A673 (cell line): ENCODE measurements around the gene ZNF335. TPM values are rescaled to one million over a fixed set of nuclear protein-coding genes. Genes with fewer than 3 reads are reported as not detected.

ENCODE experiments used
- BruUV-seq: library from RNA; stranded (reverse); fragments of 400-500 nt; replicated peaks from 2 replicates; lab custom pipeline; 2021; lab: Mats Ljungman, UMichigan
- CTCF ChIA-PET: fragments of 300-600 bp; sonication (Branson Sonifier 250); formaldehyde crosslinking; loops from one replicate; lab custom pipeline; 2022; ENCODE audit warnings: antibody characterized with exemption; lab: Charles Lee
- POLR2A ChIA-PET: fragments of 300-600 bp; sonication (Branson Sonifier 250); formaldehyde crosslinking; loops from one replicate; lab custom pipeline; 2022; ENCODE audit warnings: antibody characterized with exemption; ENCODE audit not compliant: low non-redundant PET; lab: Charles Lee
- DNase-seq: peaks from one replicate; pipeline ENCODE4 v3.0.0-alpha.2; 2015; ENCODE audit warnings: low spot score
- H3K27ac ChIP-seq: fragments of 200-600 bp; sonication (generic); 2 replicates; pipeline ENCODE4 v1.5.1; 2016; ENCODE audit warnings: mixed run types, low read depth, mild to moderate bottlenecking, mixed read lengths, antibody characterized with exemption, low read length; ENCODE audit not compliant: poor library complexity, severe bottlenecking
- H3K27me3 ChIP-seq: fragments of 200-600 bp; sonication (generic); replicated peaks from 2 replicates; pipeline ENCODE4 v1.6.1; 2017; ENCODE audit warnings: mixed run types, low read depth, mild to moderate bottlenecking, mixed read lengths, antibody characterized with exemption, low read length; ENCODE audit not compliant: insufficient read depth, poor library complexity
- H3K36me3 ChIP-seq: fragments of 200-600 bp; sonication (generic); 2 replicates; pipeline ENCODE4 v1.6.1; 2016; ENCODE audit warnings: mixed run types, mild to moderate bottlenecking, mixed read lengths, antibody characterized with exemption, low read length; ENCODE audit not compliant: insufficient read depth, poor library complexity, severe bottlenecking
- H3K4me1 ChIP-seq: fragments of 200-600 bp; sonication (generic); 2 replicates; pipeline ENCODE4 v1.6.1; 2017; ENCODE audit warnings: mixed run types, mild to moderate bottlenecking, mixed read lengths, antibody characterized with exemption, low read length; ENCODE audit not compliant: insufficient read depth, poor library complexity, severe bottlenecking
- H3K4me3 ChIP-seq: fragments of 200-600 bp; sonication (generic); 2 replicates; pipeline ENCODE4 v1.5.1; 2016; ENCODE audit warnings: low read depth, mixed run types, mild to moderate bottlenecking, mixed read lengths, low read length; ENCODE audit not compliant: poor library complexity, severe bottlenecking
- H3K9me3 ChIP-seq: fragments of 200-600 bp; sonication (generic); 2 replicates; pipeline ENCODE4 v1.6.1; 2016; ENCODE audit warnings: mixed run types, low read depth, mild to moderate bottlenecking, mixed read lengths, antibody characterized with exemption, low read length; ENCODE audit not compliant: poor library complexity, severe bottlenecking
- CTCF ChIP-seq: fragments of 300-800, 200-600 bp; sonication (generic); conservative IDR thresholded peaks from 2 replicates; pipeline ENCODE4 v1.5.1; 2017; ENCODE audit warnings: low read depth, mild to moderate bottlenecking, antibody characterized with exemption, low read length, moderate library complexity, mixed read lengths
- EZH2 ChIP-seq: fragments of 200-600 bp; sonication (generic); IDR thresholded peaks from 2 replicates; pipeline ENCODE4 v1.6.1; 2017; ENCODE audit warnings: borderline replicate concordance, low read depth, mild to moderate bottlenecking, mixed read lengths, antibody characterized with exemption, low read length; ENCODE audit not compliant: poor library complexity, severe bottlenecking
- intact Hi-C: fragments of 100-400 bp; cut with micrococcal nuclease; formaldehyde crosslinking; loops from one replicate; pipeline ENCODE4 v1.10.0; 2022; ENCODE audit not compliant: unreplicated experiment
- total RNA-seq: library from RNA; stranded (reverse); gene quantifications from 2 replicates; pipeline ENCODE4 v1.2.3, GENCODE V29; 2021

ZNF335 gene
- total RNA-seq, 1 experiment from 2014 or later = 31.9 TPM

DNA sequence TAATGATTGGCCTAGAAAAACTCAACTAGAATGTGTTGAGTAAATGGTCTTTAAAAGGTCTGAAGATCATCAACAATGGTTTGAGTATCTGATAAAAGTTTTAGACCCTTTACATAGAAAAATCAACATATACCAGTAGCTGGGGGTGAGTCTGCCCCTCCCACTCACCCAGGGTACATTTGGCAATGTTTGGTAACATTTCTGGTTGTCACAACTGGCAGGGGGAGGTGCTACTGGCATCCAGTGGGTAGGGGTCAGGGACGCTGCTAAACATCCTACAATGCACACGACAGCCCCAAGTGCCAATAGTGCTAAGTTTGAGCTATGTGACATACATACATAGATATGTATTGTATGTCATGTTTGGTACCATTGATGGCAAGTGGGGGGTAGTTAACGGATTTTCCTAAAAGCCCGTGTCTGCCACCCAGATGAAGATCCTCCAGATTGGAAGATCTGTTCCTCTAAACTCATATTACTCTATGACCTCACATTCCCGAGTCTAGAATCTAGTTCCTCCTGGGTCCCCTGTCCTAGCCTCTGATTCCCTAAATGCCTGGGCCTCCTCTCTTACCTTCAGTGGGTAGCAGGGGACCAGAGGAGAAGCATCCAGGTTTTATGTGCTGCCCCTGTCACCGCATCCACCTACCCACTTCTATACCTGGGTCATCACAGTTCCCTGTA lies 34.2 kb upstream of the ZNF335 start:
- Histone ChIP-seq H3K9me3 (no peaks in the 10 kb centered on the region), H3K4me3 (no peak overlapping the region), H3K36me3 (no peaks in the 10 kb centered on the region), H3K27me3 (no peaks in the 10 kb centered on the region), H3K4me1 (peaks cover 41% of the 10 kb centered on the region), H3K27ac (no peak overlapping the region)
- intact Hi-C loops = no loop called here
- no peak for TF ChIP-seq CTCF
- no peak for TF ChIP-seq EZH2
- BruUV-seq = no TSS peak
- ChIA-PET CTCF (no interaction called here), POLR2A (no interaction called here)
- DNase-seq = no peak

DNA sequence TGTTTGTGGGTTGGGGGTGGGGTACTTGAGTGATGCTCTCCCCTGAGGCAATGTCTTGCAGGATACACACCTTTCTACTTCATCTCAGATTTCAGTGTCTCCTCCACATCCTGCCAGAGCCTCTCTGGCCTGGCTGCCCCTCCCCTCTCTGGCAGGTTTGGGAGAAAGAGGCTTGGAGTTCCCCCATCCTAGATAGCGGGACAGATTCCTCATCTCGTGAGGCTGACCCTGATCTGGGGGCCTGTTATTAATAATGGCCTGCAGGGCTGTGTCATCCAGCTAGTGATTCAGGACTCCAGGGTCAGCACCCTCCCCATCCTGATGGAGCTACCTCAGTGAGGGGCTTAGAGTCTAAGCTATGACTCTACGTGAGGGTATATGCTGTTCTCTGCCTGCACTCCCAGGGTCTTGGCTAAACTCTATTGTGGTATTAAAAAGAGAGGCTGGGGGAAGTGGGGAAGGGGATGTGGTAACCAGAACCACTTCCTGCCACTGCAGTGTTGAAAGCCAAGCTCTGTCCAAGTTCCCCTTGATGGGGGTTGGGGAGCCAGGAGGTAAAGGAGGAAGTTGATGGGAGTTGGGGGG lies 33.0 kb upstream of the ZNF335 start:
- no peaks in the 10 kb centered on the region for H3K36me3 ChIP-seq
- peaks cover 53% of the 10 kb centered on the region for H3K4me1 ChIP-seq
- TF ChIP-seq EZH2 (no peak), CTCF (no peak)
- ChIA-PET CTCF (interaction anchor here (1.2 kb wide), 1 partner anchor 18 kb away, joined by 3 read pairs; no protein-coding TSS in a partner anchor), POLR2A (no interaction called here)
- no peak for DNase-seq
- H3K27me3 ChIP-seq = no peaks in the 10 kb centered on the region
- no peak overlapping the region for H3K4me3 ChIP-seq
- intact Hi-C loops = no loop called here
- H3K27ac ChIP-seq = no peak overlapping the region
- H3K9me3 ChIP-seq = no peaks in the 10 kb centered on the region
- BruUV-seq = no TSS peak

DNA sequence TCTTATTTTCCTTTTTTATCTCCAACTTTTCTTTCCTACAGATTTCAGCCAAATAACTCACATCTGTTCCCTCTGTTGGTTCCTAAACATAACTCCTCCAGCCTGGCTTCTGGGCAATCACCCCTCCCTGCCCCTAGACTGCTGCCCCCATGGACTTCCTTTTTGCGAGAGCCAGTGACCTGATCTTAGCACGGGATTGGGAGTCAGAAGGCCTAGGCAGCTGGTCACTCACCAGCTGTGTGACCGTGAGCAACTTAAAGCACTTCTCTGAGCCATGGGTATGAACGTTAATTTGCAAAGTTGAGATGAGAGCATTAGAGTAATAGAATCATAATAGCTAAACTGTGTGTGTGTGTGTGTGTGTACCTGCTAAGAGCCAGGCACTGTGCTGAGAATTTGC lies 32.2 kb upstream of the ZNF335 start:
- Histone ChIP-seq H3K4me3 (no peak overlapping the region), H3K27ac (no peak overlapping the region), H3K9me3 (no peaks in the 10 kb centered on the region), H3K36me3 (no peaks in the 10 kb centered on the region), H3K27me3 (no peaks in the 10 kb centered on the region), H3K4me1 (peaks cover 55% of the 10 kb centered on the region)
- POLR2A ChIA-PET = no interaction called here
- no TSS peak for BruUV-seq
- CTCF ChIA-PET = interaction anchor here (1.2 kb wide), 1 partner anchor 17 kb away, joined by 3 read pairs; no protein-coding TSS in a partner anchor
- DNase-seq = no peak
- intact Hi-C loops = no loop called here
- TF ChIP-seq CTCF (no peak), EZH2 (no peak)
